Keratinocyte (primary cell): Measurements from ENCODE around the gene TK2. TPM values are rescaled to one million over a fixed set of nuclear protein-coding genes. Genes with fewer than 3 reads are reported as not detected.

Experiments used
- DNase-seq: peaks from one replicate; pipeline ENCODE4 v3.0.0-alpha.2; 2011; ENCODE audit warnings: low read depth, missing footprints, low spot score
- FAIRE-seq: peaks from 2 replicates; lab custom pipeline; 2011; peaks lifted over from hg19 to GRCh38; lab: Jason Lieb, UNC
- H2AFZ ChIP-seq: 2 replicates; pipeline ENCODE4 v1.6.0; 2012; ENCODE audit warnings: low read length, control low read depth, inconsistent platforms; ENCODE audit not compliant: control insufficient read depth
- H3K27ac ChIP-seq: 2 replicates; pipeline ENCODE4 v1.5.1; 2011; ENCODE audit warnings: low read length; ENCODE audit not compliant: control insufficient read depth, insufficient read depth
- H3K27me3 ChIP-seq: 3 replicates; pipeline ENCODE4 v1.6.0; 2011; ENCODE audit warnings: low read length; ENCODE audit not compliant: control insufficient read depth, insufficient read depth; ENCODE audit errors: extremely low read depth
- H3K36me3 ChIP-seq, 2 experiments: 2 replicates in 1 of 2; 3 replicates in 1 of 2; pipeline ENCODE4 v1.5.1; 2011; ENCODE audit warnings: low read length in 2 of 2, mild to moderate bottlenecking in 1 of 2; ENCODE audit not compliant: control insufficient read depth in 2 of 2, insufficient read depth in 2 of 2; ENCODE audit errors: extremely low read depth in 1 of 2
- H3K4me1 ChIP-seq: 3 replicates; pipeline ENCODE4 v1.5.1; 2011; ENCODE audit warnings: low read length; ENCODE audit not compliant: control insufficient read depth, insufficient read depth; ENCODE audit errors: extremely low read depth
- H3K4me2 ChIP-seq: 3 replicates; pipeline ENCODE4 v1.6.0; 2011; ENCODE audit warnings: low read depth, low read length; ENCODE audit not compliant: control insufficient read depth, insufficient read depth; ENCODE audit errors: extremely low read depth
- H3K4me3 ChIP-seq, 3 experiments: fragments of 200-600 bp in 1 of 3; sonication (generic) in 1 of 3; 2 replicates in 2 of 3; 3 replicates in 1 of 3; pipeline ENCODE4 v1.5.1; 2011 to 2016; ENCODE audit warnings: low read length in 3 of 3, mild to moderate bottlenecking in 3 of 3, control low read depth in 2 of 3, inconsistent platforms in 1 of 3, low read depth in 1 of 3, mixed read lengths in 1 of 3, mixed run types in 1 of 3, moderate library complexity in 1 of 3; ENCODE audit not compliant: control insufficient read depth in 2 of 3, insufficient read depth in 2 of 3; ENCODE audit errors: extremely low read depth in 1 of 3
- H3K79me2 ChIP-seq: 2 replicates; pipeline ENCODE4 v1.6.0; 2012; ENCODE audit warnings: low read length; ENCODE audit not compliant: control insufficient read depth, insufficient read depth
- H3K9ac ChIP-seq: 3 replicates; pipeline ENCODE4 v1.6.0; 2011; ENCODE audit warnings: low read length; ENCODE audit not compliant: control insufficient read depth, insufficient read depth; ENCODE audit errors: extremely low read depth
- H3K9me1 ChIP-seq: 3 replicates; pipeline ENCODE4 v1.6.0; 2011; ENCODE audit warnings: low read length; ENCODE audit not compliant: control insufficient read depth, insufficient read depth; ENCODE audit errors: extremely low read depth
- H3K9me3 ChIP-seq: 2 replicates; pipeline ENCODE4 v1.5.1; 2012; ENCODE audit warnings: low read depth, low read length; ENCODE audit not compliant: control insufficient read depth
- H4K20me1 ChIP-seq: 3 replicates; pipeline ENCODE4 v1.6.0; 2011; ENCODE audit warnings: low read length; ENCODE audit not compliant: control insufficient read depth, insufficient read depth; ENCODE audit errors: extremely low read depth
- EZH2 ChIP-seq: IDR thresholded peaks from one replicate; pipeline ENCODE4 v1.6.1; 2012; ENCODE audit warnings: inconsistent platforms, mild to moderate bottlenecking, low read length, moderate library complexity
- dilution Hi-C: fragments of 300-500 bp; cut with MboI; formaldehyde crosslinking; loops from one replicate; pipeline ENCODE4 v1.7.0; 2020; ENCODE audit warnings: low sequenced_read_pairs; ENCODE audit not compliant: extremely low pct_ligation_motif_present
- polyA plus RNA-seq, 5 experiments: library from polyadenylated mRNA; depleted of rRNA in 3 of 5; stranded (reverse) in 3 of 5; stranded (forward) in 1 of 5; unstranded in 1 of 5; fragments of >200 nt; gene quantifications; 1 replicate in 1 of 5; 2 replicates in 3 of 5; 3 replicates in 1 of 5; pipeline versions ENCODE4 v1.2.1 to v1.2.3, GENCODE V29; 2011 to 2012; ENCODE audit warnings: missing spikeins in 2 of 5, low read depth in 1 of 5, low replicate concordance in 1 of 5
- TF ChIP-seq, protein P1 (sequence below), 3 experiments: IDR thresholded peaks in 1 of 3; conservative IDR thresholded peaks in 1 of 3; optimal IDR thresholded peaks in 1 of 3; 2 replicates in 2 of 3; 3 replicates in 1 of 3; pipeline versions ENCODE3 to v1.5.1; 2011; ENCODE audit warnings: low read length in 3 of 3, mild to moderate bottlenecking in 3 of 3, moderate library complexity in 2 of 3, control low read depth in 1 of 3, inconsistent platforms in 1 of 3; ENCODE audit not compliant: insufficient read depth in 2 of 3; ENCODE audit errors: extremely low read depth in 1 of 3

TK2 gene
- polyA plus RNA-seq, 1 donor (not counting 4 experiments of a cell fraction or from before 2014, with no cell fraction given), result 19.7 TPM

DNA sequence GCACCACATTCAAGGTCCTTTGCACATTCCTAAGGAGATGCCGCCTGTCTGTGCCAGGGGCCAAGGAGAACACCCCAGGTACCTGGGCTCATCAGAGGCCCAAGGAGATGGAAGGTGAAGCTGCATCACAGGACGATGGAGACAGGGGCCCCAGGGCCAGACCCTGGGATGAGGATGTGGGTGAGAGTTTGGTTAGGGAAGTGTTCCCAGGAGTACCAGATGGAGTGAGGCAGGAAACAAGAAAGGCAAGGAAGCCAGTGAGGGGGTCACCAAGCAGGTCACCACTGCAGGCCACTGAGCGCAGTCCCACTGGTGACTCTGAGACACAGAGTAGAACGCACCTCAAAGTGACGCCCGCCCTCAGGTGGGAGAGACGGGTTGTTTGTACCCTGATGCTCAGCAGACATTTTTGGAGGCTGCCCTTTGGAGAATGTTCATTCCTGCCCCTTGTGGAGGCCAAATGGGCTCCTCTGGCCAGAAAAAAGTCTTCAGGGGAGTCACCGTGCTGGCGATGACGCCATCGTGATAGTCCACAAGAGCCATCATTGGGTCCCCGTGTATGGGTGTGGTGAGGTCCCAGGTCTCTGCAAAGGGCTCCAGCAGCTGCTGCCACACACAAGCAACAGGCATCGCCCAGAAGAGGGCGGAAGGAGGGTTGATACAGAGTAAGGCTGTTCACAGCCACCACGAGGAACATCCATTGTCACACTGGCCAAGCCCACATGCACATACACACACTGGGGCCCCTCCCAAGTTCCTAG is 65.3 kb downstream of the TK2 start:
- Histone ChIP-seq H4K20me1 (no peaks in the 10 kb centered on the region), H3K9me3 (no peaks in the 10 kb centered on the region), H3K36me3 (no peaks in the 10 kb centered on the region), H3K4me1 (peaks cover 21% of the 10 kb centered on the region), H2AFZ (no peak overlapping the region), H3K9ac (no peak overlapping the region), H3K27me3 (no peaks in the 10 kb centered on the region), H3K4me2 (no peak overlapping the region), H3K79me2 (no peaks in the 10 kb centered on the region), H3K9me1 (no peaks in the 10 kb centered on the region), H3K4me3 (no peak overlapping the region), H3K27ac (no peak overlapping the region)
- no peak for TF ChIP-seq EZH2
- TF ChIP-seq, protein P1, sequence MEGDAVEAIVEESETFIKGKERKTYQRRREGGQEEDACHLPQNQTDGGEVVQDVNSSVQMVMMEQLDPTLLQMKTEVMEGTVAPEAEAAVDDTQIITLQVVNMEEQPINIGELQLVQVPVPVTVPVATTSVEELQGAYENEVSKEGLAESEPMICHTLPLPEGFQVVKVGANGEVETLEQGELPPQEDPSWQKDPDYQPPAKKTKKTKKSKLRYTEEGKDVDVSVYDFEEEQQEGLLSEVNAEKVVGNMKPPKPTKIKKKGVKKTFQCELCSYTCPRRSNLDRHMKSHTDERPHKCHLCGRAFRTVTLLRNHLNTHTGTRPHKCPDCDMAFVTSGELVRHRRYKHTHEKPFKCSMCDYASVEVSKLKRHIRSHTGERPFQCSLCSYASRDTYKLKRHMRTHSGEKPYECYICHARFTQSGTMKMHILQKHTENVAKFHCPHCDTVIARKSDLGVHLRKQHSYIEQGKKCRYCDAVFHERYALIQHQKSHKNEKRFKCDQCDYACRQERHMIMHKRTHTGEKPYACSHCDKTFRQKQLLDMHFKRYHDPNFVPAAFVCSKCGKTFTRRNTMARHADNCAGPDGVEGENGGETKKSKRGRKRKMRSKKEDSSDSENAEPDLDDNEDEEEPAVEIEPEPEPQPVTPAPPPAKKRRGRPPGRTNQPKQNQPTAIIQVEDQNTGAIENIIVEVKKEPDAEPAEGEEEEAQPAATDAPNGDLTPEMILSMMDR (optimal IDR thresholded peaks at IDR 0.05 in 1 of 3, IDR thresholded peaks at IDR 0.05 in 1 of 3, conservative IDR thresholded peaks at IDR 0.05 in 1 of 3; ENCODE audit: extremely low read depth in 1 of 3, insufficient read depth in 2 of 3, low read length in 3 of 3), result peak in 1 of 3 experiments; percentile 14
- dilution Hi-C loops, result no loop called here
- no peak for DNase-seq
- FAIRE-seq, result no peak

DNA sequence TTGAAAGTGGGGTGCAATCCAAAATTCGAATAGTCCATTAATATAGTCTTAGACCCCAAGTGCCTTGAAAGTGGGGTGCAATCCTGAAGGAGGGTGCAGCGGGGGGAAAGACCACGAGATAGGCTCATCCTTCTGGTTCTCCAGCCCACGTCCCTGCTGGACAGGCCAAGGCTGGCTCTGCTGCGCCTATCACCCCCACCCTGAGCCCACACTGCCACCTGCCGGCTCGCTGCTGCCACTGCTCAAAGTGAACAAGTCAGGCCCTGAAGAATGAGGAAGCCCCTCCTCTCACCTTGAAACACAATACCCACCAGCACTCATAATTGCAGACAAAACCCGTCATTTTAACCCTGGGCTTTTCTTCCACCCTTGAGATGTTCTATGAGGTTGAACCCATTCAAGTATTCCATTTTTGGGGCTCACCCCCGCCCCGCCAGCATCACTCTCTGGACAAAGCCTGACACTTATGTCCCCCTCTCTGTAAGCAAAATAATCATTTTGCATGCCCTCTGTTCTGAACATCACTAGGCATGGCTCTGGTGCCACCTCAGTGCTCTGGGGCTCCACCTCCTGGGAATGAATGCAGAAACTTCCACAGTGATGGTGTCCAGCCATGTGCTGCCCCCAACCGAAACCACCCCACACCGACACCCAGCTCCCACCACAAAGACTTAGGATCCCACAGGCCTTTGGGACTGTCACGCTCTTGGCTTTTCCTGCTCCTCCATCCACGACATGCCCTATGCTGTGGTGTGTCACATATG is 66.1 kb downstream of the TK2 start:
- Histone ChIP-seq H3K4me1 (peaks cover 28% of the 10 kb centered on the region), H3K27me3 (no peaks in the 10 kb centered on the region), H3K27ac (no peak overlapping the region), H3K9me1 (no peaks in the 10 kb centered on the region), H3K4me2 (no peak overlapping the region), H3K36me3 (no peaks in the 10 kb centered on the region), H3K9me3 (no peaks in the 10 kb centered on the region), H3K9ac (no peak overlapping the region), H3K79me2 (no peaks in the 10 kb centered on the region), H2AFZ (no peak overlapping the region), H3K4me3 (no peak overlapping the region), H4K20me1 (no peaks in the 10 kb centered on the region)
- dilution Hi-C loops, result no loop called here
- DNase-seq (no peak), FAIRE-seq (peak; percentile 89)
- TF ChIP-seq EZH2, result no peak
- TF ChIP-seq, protein P1 (optimal IDR thresholded peaks at IDR 0.05 in 1 of 3, IDR thresholded peaks at IDR 0.05 in 1 of 3, conservative IDR thresholded peaks at IDR 0.05 in 1 of 3; ENCODE audit: extremely low read depth in 1 of 3, insufficient read depth in 2 of 3, low read length in 3 of 3), result peak; percentile 98 to 99 (median 99)
